Activated T-helper 1 cell treated with anti-CD3 and anti-CD28 coated beads, Interleukin-2, amount 50 U/mL, for 16 hours (primary cell): Measurements from ENCODE around the gene RAX.

Experiments
- DNase-seq, 2 donors: peaks; one replicate each; pipeline ENCODE4 v3.0.0-alpha.2; 2020; ENCODE audit warnings: low read depth in 1 of 2, low spot score in 1 of 2

The RAX gene

GRCh38 chr18:59249199-59249774 is 24.0 kb downstream of the RAX start:
- no peak for DNase-seq

- no peak for DNase-seq
Measured at GRCh38 chr18:59246796-59247195, 26.5 kb downstream of the RAX start.

- DNase-seq = no peak
Measured at GRCh38 chr18:59242906-59243305, 30.3 kb downstream of the RAX start.

GRCh38 chr18:59239642-59240041 is 33.6 kb downstream of the RAX start:
- no peak for DNase-seq

GRCh38 chr18:59238385-59238784 is 34.9 kb downstream of the RAX start:
- no peak for DNase-seq

GRCh38 chr18:59233017-59233410 is 40.2 kb downstream of the RAX start:
- no peak for DNase-seq

- DNase-seq = no peak
Measured at GRCh38 chr18:59232309-59233016, 40.8 kb downstream of the RAX start.

- no peak for DNase-seq
Measured at GRCh38 chr18:59231877-59232276, 41.4 kb downstream of the RAX start.

- no peak for DNase-seq
Measured at GRCh38 chr18:59231114-59231513, 42.1 kb downstream of the RAX start.

GRCh38 chr18:59229701-59230443 is 43.4 kb downstream of the RAX start:
- DNase-seq = no peak

GRCh38 chr18:59229191-59229590 is 44.1 kb downstream of the RAX start:
- no peak for DNase-seq

GRCh38 chr18:59228351-59228750 is 44.9 kb downstream of the RAX start:
- no peak for DNase-seq

GRCh38 chr18:59222341-59222740 is 50.9 kb downstream of the RAX start:
- DNase-seq = no peak

GRCh38 chr18:59220784-59221765 is 52.2 kb downstream of the RAX start:
- no peak for DNase-seq

- DNase-seq = no peak
Measured at GRCh38 chr18:59220164-59220783, 53.0 kb downstream of the RAX start.

- DNase-seq = no peak
Measured at GRCh38 chr18:59219672-59220163, 53.5 kb downstream of the RAX start, which contains the start of gene GRP. TSS of gene GRP (plus strand) at chr18:59220158. CDS start at chr18:59220266, 108 bp downstream.

GRCh38 chr18:59218018-59218417 is 55.2 kb downstream of the RAX start:
- no peak for DNase-seq
